H9 (cell line): ENCODE data around the gene NACAD. TPM values are rescaled to one million over a fixed set of nuclear protein-coding genes. Genes with fewer than 3 reads are reported as not detected.

Experiments used
- DNase-seq: peaks from one replicate; pipeline ENCODE4 v3.0.0-alpha.2; 2017
- H2AFZ ChIP-seq: one replicate; pipeline ENCODE4 v1.6.1; 2013; ENCODE audit warnings: mild to moderate bottlenecking, low read length, control low read depth, moderate library complexity
- H2AK5ac ChIP-seq: 2 replicates; pipeline ENCODE4 v1.6.1; 2013; ENCODE audit warnings: low read length, control low read depth, mixed read lengths; ENCODE audit not compliant: insufficient read length
- H2BK120ac ChIP-seq: one replicate; pipeline ENCODE4 v1.6.1; 2013; ENCODE audit warnings: low read depth, mild to moderate bottlenecking, low read length, control low read depth, inconsistent platforms; ENCODE audit not compliant: poor library complexity, severe bottlenecking
- H2BK12ac ChIP-seq: 2 replicates; pipeline ENCODE4 v1.6.1; 2013; ENCODE audit warnings: low read length, control low read depth, mixed read lengths, low read depth; ENCODE audit not compliant: insufficient read length
- H2BK15ac ChIP-seq: 2 replicates; pipeline ENCODE4 v1.6.1; 2013; ENCODE audit warnings: low read depth, low read length, control low read depth
- H2BK20ac ChIP-seq: one replicate; pipeline ENCODE4 v1.6.1; 2013; ENCODE audit warnings: low read depth, mild to moderate bottlenecking, low read length, control low read depth, inconsistent platforms; ENCODE audit not compliant: poor library complexity, severe bottlenecking
- H2BK5ac ChIP-seq: 2 replicates; pipeline ENCODE4 v1.6.1; 2013; ENCODE audit warnings: low read length, control low read depth, mixed read lengths; ENCODE audit not compliant: insufficient read length
- H3K14ac ChIP-seq: 2 replicates; pipeline ENCODE4 v1.6.1; 2013; ENCODE audit warnings: low read length, control low read depth; ENCODE audit not compliant: insufficient read depth
- H3K18ac ChIP-seq: 2 replicates; pipeline ENCODE4 v1.6.1; 2013; ENCODE audit warnings: low read depth, mild to moderate bottlenecking, mixed read lengths, low read length, control low read depth; ENCODE audit not compliant: insufficient read length
- H3K23ac ChIP-seq: 2 replicates; pipeline ENCODE4 v1.6.1; 2013; ENCODE audit warnings: low read length, control low read depth, mixed read lengths, low read depth; ENCODE audit not compliant: insufficient read length
- H3K23me2 ChIP-seq: 2 replicates; pipeline ENCODE4 v1.6.1; 2013; ENCODE audit warnings: low read depth, mild to moderate bottlenecking, mixed read lengths, low read length, control low read depth; ENCODE audit not compliant: insufficient read length, poor library complexity, severe bottlenecking
- H3K27ac ChIP-seq: 2 replicates; pipeline ENCODE4 v1.5.1; 2013; ENCODE audit warnings: low read length, control low read depth, mixed read lengths, low read depth; ENCODE audit not compliant: insufficient read length
- H3K27me3 ChIP-seq: 2 replicates; pipeline ENCODE4 v1.6.1; 2013; ENCODE audit warnings: low read length, control low read depth, inconsistent platforms; ENCODE audit not compliant: insufficient read depth
- H3K4ac ChIP-seq: 2 replicates; pipeline ENCODE4 v1.6.1; 2013; ENCODE audit warnings: low read depth, mild to moderate bottlenecking, control low read depth, inconsistent platforms, low read length, moderate library complexity
- H3K4me1 ChIP-seq: 2 replicates; pipeline ENCODE4 v1.6.1; 2013; ENCODE audit warnings: low read length, control low read depth, inconsistent platforms; ENCODE audit not compliant: insufficient read depth
- H3K4me2 ChIP-seq: 2 replicates; pipeline ENCODE4 v1.6.1; 2013; ENCODE audit warnings: low read length, control low read depth, mixed read lengths; ENCODE audit not compliant: insufficient read length, insufficient read depth
- H3K56ac ChIP-seq: 2 replicates; pipeline ENCODE4 v1.6.1; 2013; ENCODE audit warnings: low read depth, mild to moderate bottlenecking, mixed read lengths, low read length, control low read depth; ENCODE audit not compliant: insufficient read length
- H3K79me1 ChIP-seq: 2 replicates; pipeline ENCODE4 v1.6.1; 2013; ENCODE audit warnings: low read depth, mild to moderate bottlenecking, moderate library complexity, low read length, control low read depth, inconsistent platforms; ENCODE audit not compliant: insufficient read depth, poor library complexity, severe bottlenecking
- H3K79me2 ChIP-seq: 2 replicates; pipeline ENCODE4 v1.6.1; 2013; ENCODE audit warnings: low read length, control low read depth, inconsistent platforms; ENCODE audit not compliant: insufficient read depth
- H3K9ac ChIP-seq: 2 replicates; pipeline ENCODE4 v1.6.1; 2013; ENCODE audit warnings: low read length, control low read depth, mixed read lengths; ENCODE audit not compliant: insufficient read length; ENCODE audit errors: extremely low read depth
- H3K9me3 ChIP-seq: one replicate; pipeline ENCODE4 v1.6.1; 2013; ENCODE audit warnings: low read depth, low read length, inconsistent platforms; ENCODE audit not compliant: control insufficient read depth
- H3T11ph ChIP-seq: one replicate; pipeline ENCODE4 v1.6.1; 2013; ENCODE audit warnings: mild to moderate bottlenecking, low read length, control low read depth, inconsistent platforms
- H4K20me1 ChIP-seq: one replicate; pipeline ENCODE4 v1.6.1; 2013; ENCODE audit not compliant: control insufficient read depth, insufficient read length, insufficient read depth
- H4K5ac ChIP-seq: 2 replicates; pipeline ENCODE4 v1.6.1; 2013; ENCODE audit warnings: low read depth, mild to moderate bottlenecking, mixed read lengths, low read length, control low read depth; ENCODE audit not compliant: insufficient read length
- H4K8ac ChIP-seq: replicated peaks from 2 replicates; pipeline ENCODE4 v1.6.1; 2013; ENCODE audit warnings: low read length, control low read depth, mixed read lengths, low read depth; ENCODE audit not compliant: insufficient read length
- H4K91ac ChIP-seq: 2 replicates; pipeline ENCODE4 v1.6.1; 2013; ENCODE audit warnings: low read depth, mild to moderate bottlenecking, moderate library complexity, mixed read lengths, low read length, control low read depth; ENCODE audit not compliant: insufficient read length
- H3K27ac Mint-ChIP-seq, 3 experiments: 2 replicates in 2 of 3; 3 replicates in 1 of 3; pipeline ENCODE4 v1.8.0; 2020 to 2021; ENCODE audit warnings: mixed read lengths in 3 of 3, mild to moderate bottlenecking in 1 of 3, moderate library complexity in 1 of 3
- H3K27me3 Mint-ChIP-seq: 2 replicates; pipeline ENCODE4 v1.8.0; 2021; ENCODE audit warnings: low read depth, mild to moderate bottlenecking, moderate library complexity, mixed read lengths
- H3K36me3 Mint-ChIP-seq, 3 experiments: 2 replicates in 2 of 3; 3 replicates in 1 of 3; pipeline ENCODE4 v1.8.0; 2020 to 2021; ENCODE audit warnings: low read depth in 3 of 3, mixed read lengths in 3 of 3; ENCODE audit not compliant: insufficient read depth in 1 of 3
- H3K4me1 Mint-ChIP-seq, 2 experiments: 2 replicates each; pipeline ENCODE4 v1.8.0; 2020; ENCODE audit warnings: mixed read lengths in 2 of 2
- H3K4me3 Mint-ChIP-seq, 2 experiments: 2 replicates in 1 of 2; 3 replicates in 1 of 2; pipeline ENCODE4 v1.8.0; 2020 to 2021; ENCODE audit warnings: mild to moderate bottlenecking in 2 of 2, mixed read lengths in 2 of 2, moderate library complexity in 1 of 2
- H3K9me3 Mint-ChIP-seq, 2 experiments: 2 replicates in 1 of 2; 3 replicates in 1 of 2; pipeline ENCODE4 v1.8.0; 2020; ENCODE audit warnings: mild to moderate bottlenecking in 2 of 2, mixed read lengths in 2 of 2, moderate library complexity in 1 of 2
- WGBS: extraction: QIAGEN DNeasy Blood & Tissue Kit; methylation state at CpG from one replicate; pipeline ENCODE4 v1.1.7; 2013; ENCODE audit warnings: missing lambda C conversion rate, low lambda C conversion rate, mixed read lengths; ENCODE audit not compliant: insufficient read length; ENCODE audit errors: extremely low coverage; 5-methylcytosine and 5-hydroxymethylcytosine counted together
- total RNA-seq: library from RNA; stranded (reverse); gene quantifications from 2 replicates; pipeline ENCODE4 v1.2.1, GENCODE V29; 2021
- TF ChIP-seq, protein P1 (sequence below): fragments of 200-600 bp; sonication (generic); conservative IDR thresholded peaks from 3 replicates; pipeline ENCODE4 v1.8.0; 2021; ENCODE audit warnings: antibody characterized with exemption, mild to moderate bottlenecking

The NACAD gene
- total RNA-seq, 1 experiment from 2014 or later = 8.0 TPM

GRCh38 chr7:45077579-45077978, 11.2 kb downstream of the NACAD start:
- Mint-ChIP-seq H3K27me3 (peaks cover 4% of the 10 kb centered on the region; the same call in 1 of the 2 replicates), H3K4me1 (peaks cover 0 to 7% of the 10 kb centered on the region in 2 experiments; a peak in 1 of 4 replicates), H3K27ac (no peak overlapping the region), H3K36me3 (peaks cover 6 to 44% (median 23%) of the 10 kb centered on the region in 3 experiments; a peak in 6 of 7 replicates), H3K9me3 (peaks cover 0 to 3% of the 10 kb centered on the region in 2 experiments; a peak in 3 of 5 replicates), H3K4me3 (no peak overlapping the region)
- Histone ChIP-seq H2AK5ac (no peak overlapping the region), H3T11ph (no peak overlapping the region), H2BK5ac (no peak overlapping the region), H3K23ac (no peak overlapping the region), H3K18ac (no peak overlapping the region), H3K9me3 (no peaks in the 10 kb centered on the region), H3K23me2 (no peaks in the 10 kb centered on the region), H3K4ac (no peak overlapping the region), H3K79me2 (no peaks in the 10 kb centered on the region), H2BK20ac (no peak overlapping the region), H3K4me1 (no peaks in the 10 kb centered on the region), H4K91ac (no peak overlapping the region), H3K9ac (no peak overlapping the region), H2AFZ (no peak overlapping the region), H3K14ac (no peak overlapping the region), H3K27me3 (no peaks in the 10 kb centered on the region), H3K27ac (no peak overlapping the region), H2BK120ac (no peak overlapping the region), H4K8ac (no peak overlapping the region), H2BK15ac (no peak overlapping the region), H3K56ac (no peak overlapping the region), H3K4me2 (no peak overlapping the region), H3K79me1 (no peaks in the 10 kb centered on the region), H4K20me1 (no peaks in the 10 kb centered on the region), H2BK12ac (no peak overlapping the region), H4K5ac (no peak overlapping the region)
- DNase-seq = no peak
- TF ChIP-seq, protein P1, sequence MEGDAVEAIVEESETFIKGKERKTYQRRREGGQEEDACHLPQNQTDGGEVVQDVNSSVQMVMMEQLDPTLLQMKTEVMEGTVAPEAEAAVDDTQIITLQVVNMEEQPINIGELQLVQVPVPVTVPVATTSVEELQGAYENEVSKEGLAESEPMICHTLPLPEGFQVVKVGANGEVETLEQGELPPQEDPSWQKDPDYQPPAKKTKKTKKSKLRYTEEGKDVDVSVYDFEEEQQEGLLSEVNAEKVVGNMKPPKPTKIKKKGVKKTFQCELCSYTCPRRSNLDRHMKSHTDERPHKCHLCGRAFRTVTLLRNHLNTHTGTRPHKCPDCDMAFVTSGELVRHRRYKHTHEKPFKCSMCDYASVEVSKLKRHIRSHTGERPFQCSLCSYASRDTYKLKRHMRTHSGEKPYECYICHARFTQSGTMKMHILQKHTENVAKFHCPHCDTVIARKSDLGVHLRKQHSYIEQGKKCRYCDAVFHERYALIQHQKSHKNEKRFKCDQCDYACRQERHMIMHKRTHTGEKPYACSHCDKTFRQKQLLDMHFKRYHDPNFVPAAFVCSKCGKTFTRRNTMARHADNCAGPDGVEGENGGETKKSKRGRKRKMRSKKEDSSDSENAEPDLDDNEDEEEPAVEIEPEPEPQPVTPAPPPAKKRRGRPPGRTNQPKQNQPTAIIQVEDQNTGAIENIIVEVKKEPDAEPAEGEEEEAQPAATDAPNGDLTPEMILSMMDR = no peak
- no CpG with 5 or more reads among the region's 9 CpGs for WGBS
